ENCODE measurements around the gene PKNOX2.

- TF ChIP-seq, protein P1, sequence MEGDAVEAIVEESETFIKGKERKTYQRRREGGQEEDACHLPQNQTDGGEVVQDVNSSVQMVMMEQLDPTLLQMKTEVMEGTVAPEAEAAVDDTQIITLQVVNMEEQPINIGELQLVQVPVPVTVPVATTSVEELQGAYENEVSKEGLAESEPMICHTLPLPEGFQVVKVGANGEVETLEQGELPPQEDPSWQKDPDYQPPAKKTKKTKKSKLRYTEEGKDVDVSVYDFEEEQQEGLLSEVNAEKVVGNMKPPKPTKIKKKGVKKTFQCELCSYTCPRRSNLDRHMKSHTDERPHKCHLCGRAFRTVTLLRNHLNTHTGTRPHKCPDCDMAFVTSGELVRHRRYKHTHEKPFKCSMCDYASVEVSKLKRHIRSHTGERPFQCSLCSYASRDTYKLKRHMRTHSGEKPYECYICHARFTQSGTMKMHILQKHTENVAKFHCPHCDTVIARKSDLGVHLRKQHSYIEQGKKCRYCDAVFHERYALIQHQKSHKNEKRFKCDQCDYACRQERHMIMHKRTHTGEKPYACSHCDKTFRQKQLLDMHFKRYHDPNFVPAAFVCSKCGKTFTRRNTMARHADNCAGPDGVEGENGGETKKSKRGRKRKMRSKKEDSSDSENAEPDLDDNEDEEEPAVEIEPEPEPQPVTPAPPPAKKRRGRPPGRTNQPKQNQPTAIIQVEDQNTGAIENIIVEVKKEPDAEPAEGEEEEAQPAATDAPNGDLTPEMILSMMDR (IDR thresholded peaks at IDR 0.05; ENCODE audit: insufficient read depth, low read length): no peak
- TF ChIP-seq POLR2AphosphoS5 (IDR thresholded peaks at IDR 0.05; ENCODE audit: low read depth) (no peak), REST (IDR thresholded peaks at IDR 0.05; ENCODE audit: insufficient replicate concordance, low read depth) (no peak)
Measured at GRCh38 chr11:125256541-125257189, 92.1 kb downstream of the PKNOX2 start.
